Activated naive CD8-positive, alpha-beta T cell treated with anti-CD3 and anti-CD28 coated beads, Interleukin-2, amount 50 U/mL, for 24 hours (primary cell): Measurements from ENCODE around the gene CDC42BPB.
"Not testable (repeated sequence)": the region's sequence is repeated elsewhere in the genome, so short reads cannot be mapped to it uniquely, and the experiment has no call there.

ENCODE experiments used
- ATAC-seq: fragments of 150-1000 bp; cut with Tn5 transposase; one replicate; pipeline ENCODE4 v1.10.0; 2021
- DNase-seq: peaks from one replicate; pipeline ENCODE4 v3.0.0; 2021
- H3K27ac Mint-ChIP-seq: one replicate; pipeline ENCODE4 v1.8.0; 2021; ENCODE audit warnings: mild to moderate bottlenecking, mixed read lengths
- H3K27me3 Mint-ChIP-seq: one replicate; pipeline ENCODE4 v1.8.0; 2021; ENCODE audit warnings: mixed read lengths
- H3K36me3 Mint-ChIP-seq: one replicate; pipeline ENCODE4 v1.8.0; 2021; ENCODE audit warnings: low read depth, mixed read lengths
- H3K4me1 Mint-ChIP-seq: one replicate; pipeline ENCODE4 v1.8.0; 2021; ENCODE audit warnings: mixed read lengths
- H3K4me3 Mint-ChIP-seq: one replicate; pipeline ENCODE4 v1.8.0; 2021; ENCODE audit warnings: mild to moderate bottlenecking, moderate library complexity, mixed read lengths
- H3K9me3 Mint-ChIP-seq: one replicate; pipeline ENCODE4 v1.8.0; 2021; ENCODE audit warnings: mixed read lengths

Gene CDC42BPB

DNA sequence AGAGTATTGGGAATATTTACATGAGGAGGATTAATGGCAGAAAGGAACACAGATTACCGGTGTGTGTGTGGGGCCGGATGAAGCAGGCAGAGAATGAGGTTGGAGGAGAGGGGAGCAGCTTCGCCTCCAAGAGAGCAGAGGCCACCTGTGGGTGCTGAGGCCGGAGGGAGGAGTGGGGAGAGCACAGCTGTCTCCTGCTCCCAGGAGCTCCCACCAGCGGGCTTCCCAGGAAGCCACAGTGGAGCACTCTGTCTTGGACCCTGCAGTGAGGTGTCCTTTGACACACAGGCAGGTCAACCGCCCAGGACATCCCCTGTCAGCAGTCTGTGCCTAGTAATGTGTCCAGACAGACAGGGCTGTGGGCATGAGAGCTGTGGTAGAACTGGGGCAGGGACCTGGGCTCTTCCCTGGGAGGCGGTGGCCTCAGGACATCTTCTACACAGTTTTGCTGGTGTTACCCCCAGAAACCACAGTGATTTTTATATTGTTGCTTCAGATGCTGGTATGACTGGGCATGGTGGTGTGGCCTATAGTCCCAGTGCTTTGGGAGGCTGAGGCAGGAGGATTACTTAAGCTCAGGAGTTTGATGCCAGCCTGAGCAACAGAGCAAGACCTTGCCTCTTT lies 153.3 kb downstream of the CDC42BPB start:
- peaks cover 23% of the 10 kb centered on the region for H3K4me1 Mint-ChIP-seq
- ATAC-seq (no peak), DNase-seq (no peak)
- H3K27me3 Mint-ChIP-seq = no peaks in the 10 kb centered on the region
- H3K27ac Mint-ChIP-seq = peak overlapping the region; percentile 77
- no peaks in the 10 kb centered on the region for H3K9me3 Mint-ChIP-seq
- H3K36me3 Mint-ChIP-seq = peaks cover 31% of the 10 kb centered on the region
- no peak overlapping the region for H3K4me3 Mint-ChIP-seq

DNA sequence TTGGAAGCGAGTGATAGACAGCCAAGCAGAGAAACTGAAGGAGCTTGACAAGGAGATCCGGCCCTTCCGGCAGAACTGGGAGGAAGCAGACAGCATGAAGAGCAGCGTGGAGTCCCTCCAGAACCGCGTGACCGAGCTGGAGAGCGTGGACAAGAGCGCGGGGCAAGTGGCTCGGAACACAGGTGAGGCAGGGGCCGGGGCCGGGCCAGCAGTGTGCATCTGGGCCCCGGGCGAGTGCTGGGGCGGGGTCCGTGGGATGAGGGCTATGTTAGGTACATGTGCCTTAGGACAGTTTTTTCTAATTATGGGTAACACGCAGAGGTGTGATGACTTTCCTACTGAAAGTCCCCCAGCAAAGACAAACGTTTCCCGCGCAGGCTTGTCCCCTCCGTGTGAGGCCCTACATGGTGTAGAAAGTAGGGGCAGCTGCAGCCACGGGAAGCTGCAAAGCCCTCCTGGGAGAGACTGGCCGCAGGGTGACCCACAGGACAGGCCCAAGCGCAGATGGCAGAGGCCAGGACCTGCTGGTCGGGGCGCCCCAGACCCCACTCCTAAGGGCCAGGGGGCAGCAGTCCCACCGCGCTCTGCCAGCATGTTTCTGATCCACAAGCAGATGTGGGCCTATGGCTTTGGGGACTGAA lies 154.0 kb downstream of the CDC42BPB start:
- ATAC-seq (no peak), DNase-seq (no peak)
- H3K4me3 Mint-ChIP-seq = no peak overlapping the region
- H3K9me3 Mint-ChIP-seq = no peaks in the 10 kb centered on the region
- peaks cover 27% of the 10 kb centered on the region for H3K4me1 Mint-ChIP-seq
- H3K36me3 Mint-ChIP-seq = peaks cover 35% of the 10 kb centered on the region
- H3K27ac Mint-ChIP-seq = peak overlapping the region; percentile 77
- no peaks in the 10 kb centered on the region for H3K27me3 Mint-ChIP-seq

DNA sequence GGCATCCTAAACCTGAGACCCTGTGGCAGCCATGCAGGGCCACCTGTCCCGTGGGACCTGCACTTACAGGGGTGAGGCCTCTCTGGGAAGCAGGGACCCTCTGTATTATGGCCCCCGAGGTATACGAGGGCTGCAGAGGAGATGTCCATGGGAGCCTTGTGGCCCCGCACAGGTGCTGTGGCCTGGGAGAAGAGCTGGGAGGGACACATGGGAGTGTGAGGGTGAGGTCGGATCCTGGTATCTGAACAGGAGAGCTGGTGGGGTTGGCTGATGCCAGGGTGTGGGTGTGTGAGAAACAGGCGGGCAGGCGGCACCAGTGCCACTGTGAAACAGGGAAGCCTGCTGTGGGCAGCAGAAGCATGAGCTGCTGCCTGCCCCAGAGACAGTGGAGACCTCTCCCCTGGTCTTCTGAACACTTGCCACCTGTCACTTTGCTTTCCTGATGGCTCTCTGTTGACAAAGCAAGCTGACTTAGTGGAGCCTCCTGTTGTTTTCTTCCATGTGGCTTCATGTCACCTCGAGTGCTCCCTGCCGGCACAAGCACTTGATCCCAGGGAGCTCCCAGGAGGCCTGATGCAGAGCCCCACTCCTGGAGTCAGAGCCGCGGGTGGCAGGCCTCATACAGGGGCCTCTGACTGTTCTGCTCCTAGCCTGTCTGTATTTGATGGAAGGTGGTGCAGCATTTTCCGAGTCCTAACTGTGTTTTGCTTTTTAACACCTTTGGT lies 154.7 kb downstream of the CDC42BPB start:
- H3K27me3 Mint-ChIP-seq = no peaks in the 10 kb centered on the region
- no peak overlapping the region for H3K4me3 Mint-ChIP-seq
- peaks cover 38% of the 10 kb centered on the region for H3K36me3 Mint-ChIP-seq
- H3K9me3 Mint-ChIP-seq = no peaks in the 10 kb centered on the region
- ATAC-seq (no peak), DNase-seq (no peak)
- peaks cover 31% of the 10 kb centered on the region for H3K4me1 Mint-ChIP-seq
- peak overlapping the region; percentile 47 for H3K27ac Mint-ChIP-seq

DNA sequence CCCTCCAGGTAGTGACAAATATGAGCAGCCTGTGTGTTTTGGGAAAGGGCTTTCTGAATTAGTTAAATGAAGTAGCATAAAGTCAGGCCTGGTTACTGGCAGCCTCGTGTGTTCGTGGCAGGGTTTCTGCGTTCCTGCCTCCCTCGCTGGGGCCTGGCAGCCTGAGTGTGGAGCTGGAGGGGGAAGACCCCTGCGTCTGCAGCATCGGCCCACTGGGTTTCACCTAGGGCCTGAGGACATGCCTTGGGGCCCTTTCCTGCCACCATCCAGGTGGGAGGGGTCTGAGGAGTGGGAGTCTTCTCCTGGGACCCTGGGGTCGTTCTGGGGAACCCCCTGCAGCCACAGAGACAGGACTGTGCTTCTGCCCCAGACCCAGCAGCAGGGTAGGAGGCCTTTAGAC lies 155.3 kb downstream of the CDC42BPB start:
- Mint-ChIP-seq H3K4me3 (no peak overlapping the region), H3K27ac (peak overlapping the region; percentile 82), H3K9me3 (no peaks in the 10 kb centered on the region), H3K4me1 (peaks cover 33% of the 10 kb centered on the region), H3K36me3 (peaks cover 39% of the 10 kb centered on the region), H3K27me3 (no peaks in the 10 kb centered on the region)
- ATAC-seq (no peak), DNase-seq (no peak)

DNA sequence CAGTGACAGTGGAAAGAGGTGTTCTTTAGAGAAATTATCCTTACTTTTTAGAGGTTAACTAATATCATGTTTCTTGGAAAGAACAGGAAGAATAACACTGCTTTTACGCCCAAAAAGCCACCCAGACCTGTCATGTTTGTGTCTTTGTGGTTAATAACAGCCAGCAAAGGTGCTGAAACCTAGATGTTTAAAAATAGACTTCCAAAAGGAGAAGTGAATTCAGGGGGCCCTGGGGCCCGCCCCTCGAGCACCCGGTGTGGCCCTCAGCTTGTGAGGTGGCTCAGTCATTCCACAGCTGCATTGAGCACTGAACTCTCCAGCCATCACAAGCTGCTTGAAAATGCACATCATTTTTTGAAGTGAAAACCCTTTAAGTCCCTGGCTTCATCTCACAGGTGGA lies 155.7 kb downstream of the CDC42BPB start:
- peaks cover 34% of the 10 kb centered on the region for H3K4me1 Mint-ChIP-seq

DNA sequence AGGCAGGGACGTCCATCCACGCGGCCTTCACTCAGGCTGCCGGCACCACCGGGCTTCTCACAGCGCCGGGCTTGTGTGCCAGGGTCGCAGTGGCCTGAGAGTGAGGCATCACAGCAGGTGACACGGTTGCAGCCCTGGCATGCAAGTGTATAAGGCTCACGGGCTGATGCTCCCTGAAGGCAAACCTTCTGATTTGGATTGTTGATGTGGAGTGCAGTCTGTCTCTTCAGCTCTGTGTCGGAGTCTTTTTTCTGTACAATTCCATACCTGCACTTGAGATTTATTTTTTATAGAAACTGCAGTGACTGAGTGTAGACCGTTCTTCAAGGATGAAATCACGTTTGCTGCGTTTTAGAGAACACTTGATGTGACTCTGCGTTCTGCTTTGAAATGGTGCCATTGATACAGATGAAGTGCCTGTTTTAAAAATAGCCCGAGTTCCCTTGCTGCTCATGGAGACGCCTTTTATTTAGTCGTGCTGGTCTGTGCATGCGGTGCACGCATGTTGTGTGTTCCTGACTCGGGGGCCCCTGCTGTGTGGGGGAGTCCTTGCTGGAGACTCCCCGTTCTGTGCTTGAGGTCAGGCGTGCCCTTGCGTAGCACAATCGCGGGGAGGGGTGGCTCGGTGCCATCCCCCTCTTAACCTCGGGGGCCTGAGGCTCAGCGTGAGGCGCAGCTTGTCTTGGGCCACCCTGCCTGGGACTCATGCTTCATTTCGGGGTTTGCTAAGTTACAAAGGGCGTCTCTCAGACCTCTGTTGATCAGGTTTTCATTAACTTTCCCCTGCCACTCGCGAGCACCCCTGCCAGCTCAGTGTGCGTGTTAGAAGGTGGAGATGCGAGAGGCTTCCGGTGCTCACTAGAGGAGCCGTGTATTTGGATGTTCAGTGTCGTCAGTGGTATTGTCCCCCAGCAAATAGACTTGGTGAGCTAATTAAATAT lies 156.4 kb downstream of the CDC42BPB start:
- DNase-seq (no peak), ATAC-seq (peak; percentile 31)
- H3K27ac Mint-ChIP-seq = peak overlapping the region; percentile 82
- H3K36me3 Mint-ChIP-seq = peaks cover 39% of the 10 kb centered on the region
- H3K9me3 Mint-ChIP-seq = no peaks in the 10 kb centered on the region
- H3K27me3 Mint-ChIP-seq = no peaks in the 10 kb centered on the region
- peak overlapping the region; percentile 3 for H3K4me3 Mint-ChIP-seq
- H3K4me1 Mint-ChIP-seq = peaks cover 34% of the 10 kb centered on the region

More for the DNA sequence above, 155.7 kb downstream of the CDC42BPB start:
- peak overlapping the region; percentile 3 for H3K4me3 Mint-ChIP-seq
- peaks cover 39% of the 10 kb centered on the region for H3K36me3 Mint-ChIP-seq
- peak overlapping the region; percentile 82 for H3K27ac Mint-ChIP-seq
- DNase-seq = no peak
- no peaks in the 10 kb centered on the region for H3K27me3 Mint-ChIP-seq
- H3K9me3 Mint-ChIP-seq = no peaks in the 10 kb centered on the region
- peak; percentile 26 for ATAC-seq

DNA sequence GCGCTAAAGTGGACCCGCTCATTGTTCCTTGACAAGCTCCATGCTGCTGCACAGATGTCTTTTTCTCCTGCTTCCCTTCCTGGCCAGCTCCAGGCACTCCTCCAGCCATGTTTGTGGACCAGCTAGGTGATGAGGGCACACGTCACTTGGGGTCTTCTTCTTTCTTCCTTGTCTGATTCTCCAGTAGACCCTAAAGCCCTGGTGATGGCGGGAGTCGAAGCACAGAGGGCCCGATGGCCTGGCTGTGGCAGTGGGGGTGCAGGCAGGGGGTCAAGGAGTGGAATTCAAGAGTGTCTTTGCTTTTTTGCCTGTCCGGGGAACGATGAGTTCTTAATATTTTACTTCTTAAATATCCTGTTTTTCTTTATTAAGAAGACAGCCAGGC lies 157.8 kb downstream of the CDC42BPB start:
- Mint-ChIP-seq H3K36me3 (peaks cover 44% of the 10 kb centered on the region), H3K9me3 (no peaks in the 10 kb centered on the region), H3K27me3 (no peaks in the 10 kb centered on the region), H3K4me3 (no peak overlapping the region), H3K27ac (peak overlapping the region; percentile 25), H3K4me1 (peaks cover 33% of the 10 kb centered on the region)
- DNase-seq (no peak), ATAC-seq (no peak)

DNA sequence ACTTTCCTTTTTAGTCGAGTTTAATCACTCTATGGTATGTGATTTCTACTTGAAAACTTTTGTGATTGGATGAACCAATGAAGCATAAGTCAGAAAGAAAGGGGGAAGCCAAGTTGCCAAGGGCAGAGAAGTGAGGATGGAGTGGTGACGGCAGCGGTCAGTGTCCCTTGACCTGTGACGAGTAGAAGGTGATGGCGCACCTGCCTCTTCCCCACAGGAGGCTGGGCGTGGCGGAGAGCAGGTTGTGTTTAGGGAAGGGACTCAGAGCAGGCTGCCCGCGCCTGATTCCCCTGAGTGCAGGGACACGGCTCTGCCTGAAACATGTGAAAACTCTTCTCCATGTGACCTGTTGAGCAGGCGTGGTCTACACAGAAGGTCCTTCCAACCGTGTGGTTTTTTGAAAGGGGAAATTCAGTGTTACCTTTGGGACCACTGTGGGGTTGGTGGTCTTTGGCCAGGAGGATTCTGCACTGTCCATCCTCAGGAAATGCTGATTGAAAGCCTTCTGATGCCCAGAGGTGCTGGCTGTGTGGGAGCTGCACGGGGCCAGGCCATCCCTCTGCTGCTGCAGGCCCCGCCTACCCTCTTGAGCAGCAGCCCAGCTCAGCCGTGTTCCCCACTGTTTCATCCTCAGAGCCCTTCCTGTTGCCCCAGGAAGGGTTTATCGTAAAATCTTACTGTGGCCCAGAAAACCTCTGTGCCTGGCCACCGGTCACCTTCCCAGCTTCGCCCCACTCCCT lies 158.4 kb downstream of the CDC42BPB start:
- Mint-ChIP-seq H3K27me3 (no peaks in the 10 kb centered on the region), H3K4me3 (no peak overlapping the region), H3K36me3 (peaks cover 44% of the 10 kb centered on the region), H3K27ac (peak overlapping the region; percentile 38), H3K9me3 (no peaks in the 10 kb centered on the region), H3K4me1 (peaks cover 33% of the 10 kb centered on the region)
- ATAC-seq = no peak
- no peak for DNase-seq

DNA sequence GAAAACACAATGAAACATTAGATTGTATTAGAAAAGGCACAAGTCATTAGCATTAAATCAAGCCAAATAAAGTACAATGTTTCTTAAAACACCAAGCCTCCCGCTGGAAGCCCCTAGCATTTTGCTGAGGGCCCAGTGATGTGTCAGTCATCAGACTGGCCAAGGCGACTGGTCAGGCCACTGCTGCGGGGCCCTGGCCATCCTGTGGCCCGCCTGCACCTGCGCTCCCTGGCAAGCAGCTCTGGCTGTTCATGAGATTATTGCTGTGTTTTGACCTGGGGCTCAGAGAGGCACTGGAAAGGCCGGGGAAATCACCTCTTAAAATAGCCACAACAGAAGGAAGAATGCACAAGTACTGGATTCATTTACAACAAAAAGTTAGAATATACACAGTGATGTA lies 159.1 kb downstream of the CDC42BPB start:
- ATAC-seq = no peak
- peak overlapping the region; percentile 38 for H3K27ac Mint-ChIP-seq

DNA sequence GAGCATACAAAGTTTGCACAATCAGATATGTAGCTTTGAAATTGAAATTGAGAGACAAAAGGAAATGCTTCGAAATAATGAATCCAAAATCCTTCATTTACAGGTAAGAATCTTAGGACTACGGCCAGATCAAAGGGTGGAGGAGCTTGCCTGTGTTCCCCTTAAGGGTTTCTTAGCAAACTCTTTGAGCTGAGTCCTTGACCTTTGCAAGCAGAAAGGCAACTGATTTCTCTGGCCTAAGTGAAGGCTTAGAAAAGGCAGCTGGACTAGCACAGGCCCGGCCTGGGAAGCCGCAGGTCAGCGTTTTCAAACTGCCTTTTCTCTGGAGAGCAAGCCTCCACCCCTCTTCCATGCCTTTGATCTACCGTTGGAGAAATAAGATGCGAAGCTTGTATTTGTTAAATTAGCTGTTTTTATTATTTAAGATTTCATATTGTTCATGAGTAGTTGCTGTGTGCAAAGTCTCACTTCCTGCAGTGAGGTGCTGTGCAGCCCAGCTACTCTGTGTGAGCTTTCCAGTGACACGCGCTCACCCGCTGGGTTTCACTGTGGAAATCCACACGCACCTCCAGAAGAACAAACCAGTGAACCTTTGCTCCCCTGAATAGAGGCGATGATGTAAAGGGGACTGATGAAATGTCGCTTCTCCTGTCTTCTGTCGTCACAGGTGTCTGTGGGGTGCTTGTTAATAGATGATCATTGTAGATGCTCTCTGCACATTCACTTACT lies 159.9 kb downstream of the CDC42BPB start:
- H3K4me1 Mint-ChIP-seq = peaks cover 34% of the 10 kb centered on the region
- no peaks in the 10 kb centered on the region for H3K27me3 Mint-ChIP-seq
- H3K9me3 Mint-ChIP-seq = no peaks in the 10 kb centered on the region
- H3K36me3 Mint-ChIP-seq = peaks cover 46% of the 10 kb centered on the region
- H3K27ac Mint-ChIP-seq = no peak overlapping the region
- DNase-seq = no peak
- H3K4me3 Mint-ChIP-seq = no peak overlapping the region
- ATAC-seq = no peak

More for the DNA sequence above, 159.1 kb downstream of the CDC42BPB start:
- Mint-ChIP-seq H3K4me1 (peaks cover 33% of the 10 kb centered on the region), H3K27me3 (no peaks in the 10 kb centered on the region), H3K9me3 (no peaks in the 10 kb centered on the region), H3K36me3 (peaks cover 46% of the 10 kb centered on the region), H3K4me3 (no peak overlapping the region)
- DNase-seq = no peak

DNA sequence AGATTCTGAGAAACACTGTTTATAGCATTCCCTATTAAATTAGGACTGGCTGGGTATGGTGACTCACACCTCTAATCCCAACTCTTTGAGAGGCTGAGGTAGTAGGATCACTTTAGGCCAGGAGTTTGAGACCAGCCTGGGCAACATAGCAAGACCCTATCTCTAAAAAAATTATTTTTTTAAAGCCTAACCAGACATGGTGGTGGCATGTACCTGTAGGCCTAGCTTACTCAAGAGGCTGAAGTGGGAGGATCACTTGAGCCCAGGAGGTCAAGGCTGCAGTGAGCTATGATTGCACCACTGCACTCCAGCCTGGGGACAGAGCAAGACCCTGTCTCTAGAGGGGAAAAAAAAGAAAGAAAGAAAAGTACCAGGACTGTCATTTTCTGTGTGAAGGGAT lies 160.6 kb downstream of the CDC42BPB start:
- not testable (repeated sequence) for DNase-seq, ATAC-seq, H3K4me3 Mint-ChIP-seq, H3K27ac Mint-ChIP-seq, H3K9me3 Mint-ChIP-seq, H3K27me3 Mint-ChIP-seq
- Mint-ChIP-seq H3K4me1 (peaks cover 31% of the 10 kb centered on the region), H3K36me3 (peaks cover 47% of the 10 kb centered on the region)

DNA sequence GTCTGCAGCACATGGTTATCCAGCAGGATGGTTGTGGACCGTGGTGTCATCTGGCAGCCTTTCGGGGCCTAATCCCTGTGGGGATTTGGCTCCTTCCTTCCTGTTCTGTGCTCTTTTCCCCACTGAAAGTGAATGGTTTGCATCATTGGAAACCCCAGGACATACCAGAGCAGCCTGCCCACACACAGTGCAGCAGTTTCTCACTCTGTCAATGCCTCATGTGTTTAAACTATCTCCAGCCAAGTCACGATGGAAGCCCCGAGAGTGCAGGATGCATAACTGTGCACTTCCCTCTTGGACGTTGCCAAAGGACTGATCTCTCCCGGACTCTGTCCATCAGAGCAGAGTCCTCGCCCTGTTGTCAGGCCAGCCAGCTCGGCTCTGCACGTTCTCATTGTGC lies 163.9 kb downstream of the CDC42BPB start:
- Mint-ChIP-seq H3K27me3 (no peaks in the 10 kb centered on the region), H3K36me3 (peaks cover 53% of the 10 kb centered on the region)
- peak; percentile 61 for ATAC-seq

DNA sequence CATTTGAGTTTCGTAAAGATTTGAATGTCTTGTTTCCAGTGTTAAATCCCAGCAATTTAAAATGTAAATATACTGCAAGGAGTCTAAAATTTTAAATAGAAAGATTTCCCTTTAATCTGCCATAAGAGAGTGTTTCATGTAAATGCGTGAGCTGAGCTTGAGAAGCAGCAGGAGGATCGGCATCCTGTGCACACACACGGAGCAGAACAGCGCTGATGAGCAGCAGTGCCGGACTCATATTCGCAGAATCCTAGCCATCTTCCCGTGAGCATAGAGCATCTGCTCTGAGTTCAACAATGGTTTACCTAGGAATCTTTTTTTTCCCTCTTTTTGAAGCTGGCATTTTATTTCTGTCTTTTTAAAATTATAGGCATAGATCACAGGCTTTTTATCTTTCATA lies 164.7 kb downstream of the CDC42BPB start:
- peaks cover 5% of the 10 kb centered on the region for H3K4me1 Mint-ChIP-seq
- ATAC-seq (no peak), DNase-seq (no peak)
- H3K27me3 Mint-ChIP-seq = no peaks in the 10 kb centered on the region
- H3K36me3 Mint-ChIP-seq = peaks cover 48% of the 10 kb centered on the region
- H3K9me3 Mint-ChIP-seq = no peaks in the 10 kb centered on the region
- peak overlapping the region; percentile 38 for H3K27ac Mint-ChIP-seq
- H3K4me3 Mint-ChIP-seq = no peak overlapping the region

More for the DNA sequence above, 163.9 kb downstream of the CDC42BPB start:
- Mint-ChIP-seq H3K4me1 (peaks cover 10% of the 10 kb centered on the region), H3K4me3 (no peak overlapping the region), H3K27ac (no peak overlapping the region), H3K9me3 (no peaks in the 10 kb centered on the region)
- DNase-seq = no peak
